ENCODE measurements around the gene SCAMP1. TPM values are rescaled to one million over a fixed set of nuclear protein-coding genes. Genes with fewer than 3 reads are reported as not detected.

The SCAMP1 gene
- total RNA-seq, 1 experiment from 2014 or later: 28.7 TPM

- intact Hi-C loops (cut with micrococcal nuclease; ENCODE audit: unreplicated experiment): no loop called here
- ChIA-PET POLR2A (ENCODE audit: low non-redundant PET) (no interaction called here), CTCF (no interaction called here)
- Histone ChIP-seq H3K4me3 (ENCODE audit: low read depth, low read length, poor library complexity, severe bottlenecking) (no peak overlapping the region), H3K27ac (ENCODE audit: low read depth, low read length, poor library complexity, severe bottlenecking) (no peak overlapping the region), H3K27me3 (replicated peaks; ENCODE audit: insufficient read depth, low read depth, low read length, poor library complexity) (no peaks in the 10 kb centered on the region), H3K4me1 (ENCODE audit: insufficient read depth, low read length, poor library complexity, severe bottlenecking) (no peaks in the 10 kb centered on the region), H3K9me3 (ENCODE audit: low read depth, low read length, poor library complexity, severe bottlenecking) (no peaks in the 10 kb centered on the region), H3K36me3 (ENCODE audit: insufficient read depth, low read length, poor library complexity, severe bottlenecking) (no peaks in the 10 kb centered on the region)
- DNase-seq (ENCODE audit: low spot score): no peak
- BruUV-seq (replicated peaks): no TSS peak
- no peak for TF ChIP-seq CTCF (conservative IDR thresholded peaks at IDR 0.05; ENCODE audit: low read depth, low read length)
- no peak for TF ChIP-seq EZH2 (IDR thresholded peaks at IDR 0.05; ENCODE audit: borderline replicate concordance, low read depth, low read length, poor library complexity, severe bottlenecking)
These were observed 123.5 kb downstream of the SCAMP1 start for GRCh38 chr5:78483809-78484521.

GRCh38 chr5:78486218-78486617, 125.8 kb downstream of the SCAMP1 start:
- TF ChIP-seq EZH2 (IDR thresholded peaks at IDR 0.05; ENCODE audit: borderline replicate concordance, low read depth, low read length, poor library complexity, severe bottlenecking) (no peak), CTCF (conservative IDR thresholded peaks at IDR 0.05; ENCODE audit: low read depth, low read length) (no peak)
- no peak for DNase-seq (ENCODE audit: low spot score)
- no peaks in the 10 kb centered on the region for H3K4me1 ChIP-seq (ENCODE audit: insufficient read depth, low read length, poor library complexity, severe bottlenecking)
- no peaks in the 10 kb centered on the region for H3K9me3 ChIP-seq (ENCODE audit: low read depth, low read length, poor library complexity, severe bottlenecking)
- POLR2A ChIA-PET (ENCODE audit: low non-redundant PET): no interaction called here
- no peaks in the 10 kb centered on the region for H3K27me3 ChIP-seq (replicated peaks; ENCODE audit: insufficient read depth, low read depth, low read length, poor library complexity)
- no TSS peak for BruUV-seq (replicated peaks)
- H3K27ac ChIP-seq (ENCODE audit: low read depth, low read length, poor library complexity, severe bottlenecking): no peak overlapping the region
- H3K4me3 ChIP-seq (ENCODE audit: low read depth, low read length, poor library complexity, severe bottlenecking): no peak overlapping the region
- H3K36me3 ChIP-seq (ENCODE audit: insufficient read depth, low read length, poor library complexity, severe bottlenecking): no peaks in the 10 kb centered on the region
- CTCF ChIA-PET: no interaction called here
- intact Hi-C loops (cut with micrococcal nuclease; ENCODE audit: unreplicated experiment): no loop called here

GRCh38 chr5:78487846-78488245, 127.4 kb downstream of the SCAMP1 start:
- Histone ChIP-seq H3K36me3 (ENCODE audit: insufficient read depth, low read length, poor library complexity, severe bottlenecking) (no peaks in the 10 kb centered on the region), H3K27me3 (replicated peaks; ENCODE audit: insufficient read depth, low read depth, low read length, poor library complexity) (no peaks in the 10 kb centered on the region), H3K4me1 (ENCODE audit: insufficient read depth, low read length, poor library complexity, severe bottlenecking) (no peaks in the 10 kb centered on the region), H3K4me3 (ENCODE audit: low read depth, low read length, poor library complexity, severe bottlenecking) (no peak overlapping the region), H3K9me3 (ENCODE audit: low read depth, low read length, poor library complexity, severe bottlenecking) (no peaks in the 10 kb centered on the region), H3K27ac (ENCODE audit: low read depth, low read length, poor library complexity, severe bottlenecking) (no peak overlapping the region)
- BruUV-seq (replicated peaks): no TSS peak
- TF ChIP-seq CTCF (conservative IDR thresholded peaks at IDR 0.05; ENCODE audit: low read depth, low read length) (no peak), EZH2 (IDR thresholded peaks at IDR 0.05; ENCODE audit: borderline replicate concordance, low read depth, low read length, poor library complexity, severe bottlenecking) (no peak)
- ChIA-PET POLR2A (ENCODE audit: low non-redundant PET) (no interaction called here), CTCF (no interaction called here)
- DNase-seq (ENCODE audit: low spot score): no peak
- intact Hi-C loops (cut with micrococcal nuclease; ENCODE audit: unreplicated experiment): no loop called here

All from A673 (cell line).